CD4-positive, CD25-positive, alpha-beta regulatory T cell (primary cell): ENCODE results near the gene PRSS21. TPM values are rescaled to one million over a fixed set of nuclear protein-coding genes. Genes with fewer than 3 reads are reported as not detected.

ENCODE experiments used
- ATAC-seq, 2 donors: fragments of 150-1000 bp; cut with Tn5 transposase; one replicate each; pipeline ENCODE4 v1.10.0; 2021; ENCODE audit warnings: low read depth in 2 of 2, moderate number of reproducible peaks in 2 of 2, moderate library complexity in 1 of 2
- DNase-seq, 3 donors: peaks; one replicate each; pipeline versions ENCODE4 v3.0.0 to v3.0.0-alpha.2; 2012 to 2022; ENCODE audit warnings: mixed read lengths in 1 of 3
- H3K27ac ChIP-seq: one replicate; pipeline ENCODE4 v1.7.0; 2013; ENCODE audit warnings: mild to moderate bottlenecking, low read length; ENCODE audit not compliant: insufficient read depth, poor library complexity, severe bottlenecking
- H3K27me3 ChIP-seq: one replicate; pipeline ENCODE4 v1.7.0; 2013; ENCODE audit warnings: low read length; ENCODE audit not compliant: control insufficient read depth, insufficient read depth
- H3K36me3 ChIP-seq: one replicate; pipeline ENCODE4 v1.7.0; 2013; ENCODE audit warnings: mild to moderate bottlenecking, low read length, moderate library complexity; ENCODE audit not compliant: control insufficient read depth, insufficient read depth
- H3K4me1 ChIP-seq: 2 replicates; pipeline ENCODE4 v1.7.0; 2013; ENCODE audit warnings: mild to moderate bottlenecking, low read length; ENCODE audit not compliant: insufficient read depth, control insufficient read depth, poor library complexity, severe bottlenecking
- H3K4me3 ChIP-seq: one replicate; pipeline ENCODE4 v1.7.0; 2013; ENCODE audit warnings: low read depth, mild to moderate bottlenecking, low read length, moderate library complexity
- H3K9me3 ChIP-seq, 2 experiments: 1 replicate in 1 of 2; 2 replicates in 1 of 2; pipeline ENCODE4 v1.7.0; 2013; ENCODE audit warnings: low read length in 2 of 2, mild to moderate bottlenecking in 1 of 2, moderate library complexity in 1 of 2; ENCODE audit not compliant: control insufficient read depth in 2 of 2
- H3K27ac Mint-ChIP-seq, 3 donors: one replicate each; pipeline ENCODE4 v1.8.0; 2020 to 2022; ENCODE audit warnings: mild to moderate bottlenecking in 3 of 3, mixed read lengths in 3 of 3, moderate library complexity in 2 of 3
- H3K27me3 Mint-ChIP-seq: one replicate; pipeline ENCODE4 v1.8.0; 2022; ENCODE audit warnings: mild to moderate bottlenecking, mixed read lengths
- H3K36me3 Mint-ChIP-seq: one replicate; pipeline ENCODE4 v1.8.0; 2020; ENCODE audit warnings: mixed read lengths
- H3K4me1 Mint-ChIP-seq, 4 donors: one replicate each; pipeline ENCODE4 v1.8.0; 2020 to 2022; ENCODE audit warnings: mixed read lengths in 4 of 4, mild to moderate bottlenecking in 1 of 4
- H3K4me3 Mint-ChIP-seq, 4 donors: one replicate each; pipeline ENCODE4 v1.8.0; 2020 to 2022; ENCODE audit warnings: mild to moderate bottlenecking in 4 of 4, mixed read lengths in 4 of 4, moderate library complexity in 3 of 4
- H3K9me3 Mint-ChIP-seq, 7 donors: one replicate each; pipeline ENCODE4 v1.8.0; 2020 to 2022; ENCODE audit warnings: mixed read lengths in 7 of 7, mild to moderate bottlenecking in 3 of 7, moderate library complexity in 2 of 7
- polyA plus RNA-seq, 4 donors: library from polyadenylated mRNA; unstranded; fragments of 300-500 nt; fragmentation: Illumina TruSeq; gene quantifications; one replicate each; pipeline ENCODE4 v1.2.3, GENCODE V29; 2021
- total RNA-seq: library from RNA; stranded (reverse); gene quantifications from one replicate; pipeline ENCODE4 v1.2.3, GENCODE V29; 2022

PRSS21 gene
- total and polyA plus RNA-seq, 5 donors from 2014 or later, result 0.43 to 8.4 (median 4.1) TPM; not detected in 1

GRCh38 chr16:2771496-2772402 is 45.3 kb upstream of the PRSS21 start:
- Mint-ChIP-seq H3K4me3 (peak overlapping the region in 2 of 4 donors; percentile 7 to 74), H3K4me1 (peaks cover 0 to 49% (median 15%) of the 10 kb centered on the region in 4 donors), H3K27ac (peak overlapping the region in 1 of 3 donors; percentile 41), H3K36me3 (peaks cover 39% of the 10 kb centered on the region), H3K9me3 (peaks cover 0 to 1% (median 0%) of the 10 kb centered on the region in 7 donors), H3K27me3 (peaks cover 5% of the 10 kb centered on the region)
- DNase-seq (no peak), ATAC-seq (no peak)
- H3K9me3 ChIP-seq, result no peaks in the 10 kb centered on the region
- H3K4me1 ChIP-seq, result peaks cover 18% of the 10 kb centered on the region
- no peaks in the 10 kb centered on the region for H3K27me3 ChIP-seq
- peaks cover 73% of the 10 kb centered on the region for H3K36me3 ChIP-seq
- no peak overlapping the region for H3K4me3 ChIP-seq
- H3K27ac ChIP-seq, result peak overlapping the region; percentile 28

- H3K36me3 Mint-ChIP-seq, result peaks cover 30% of the 10 kb centered on the region
- H3K4me3 Mint-ChIP-seq, result peak overlapping the region in 3 of 4 donors; percentile 52 to 74 (median 53)
- peaks cover 56% of the 10 kb centered on the region for H3K36me3 ChIP-seq
- peak overlapping the region in 1 of 3 donors; percentile 81 for H3K27ac Mint-ChIP-seq
- no peak overlapping the region for H3K4me3 ChIP-seq
- ATAC-seq, result no peak
- H3K4me1 ChIP-seq, result peaks cover 25% of the 10 kb centered on the region
- H3K27me3 ChIP-seq, result no peaks in the 10 kb centered on the region
- no peak for DNase-seq
- H3K4me1 Mint-ChIP-seq, result peaks cover 0 to 50% (median 21%) of the 10 kb centered on the region in 4 donors
- peaks cover 5% of the 10 kb centered on the region for H3K27me3 Mint-ChIP-seq
- H3K9me3 Mint-ChIP-seq, result no peaks in the 10 kb centered on the region
- H3K9me3 ChIP-seq, result no peaks in the 10 kb centered on the region
- no peak overlapping the region for H3K27ac ChIP-seq
Observed at GRCh38 chr16:2773188-2773968, 43.7 kb upstream of the PRSS21 start.

- peaks cover 47% of the 10 kb centered on the region for H3K36me3 ChIP-seq
- DNase-seq, result no peak
- no peaks in the 10 kb centered on the region for H3K9me3 Mint-ChIP-seq
- H3K4me3 Mint-ChIP-seq, result peak overlapping the region in 3 of 4 donors; percentile 61 to 100 (median 93)
- H3K36me3 Mint-ChIP-seq, result peaks cover 26% of the 10 kb centered on the region
- peaks cover 33% of the 10 kb centered on the region for H3K4me1 ChIP-seq
- H3K27ac Mint-ChIP-seq, result peak overlapping the region in 1 of 3 donors; percentile 26
- H3K4me1 Mint-ChIP-seq, result peaks cover 0 to 56% (median 24%) of the 10 kb centered on the region in 4 donors
- H3K9me3 ChIP-seq, result no peaks in the 10 kb centered on the region
- no peak for ATAC-seq
- H3K27ac ChIP-seq, result no peak overlapping the region
- no peak overlapping the region for H3K4me3 ChIP-seq
- peaks cover 3% of the 10 kb centered on the region for H3K27me3 Mint-ChIP-seq
- no peaks in the 10 kb centered on the region for H3K27me3 ChIP-seq
Observed at GRCh38 chr16:2774161-2774891, 42.7 kb upstream of the PRSS21 start.

- peak overlapping the region; percentile 93 to 100 (median 94) for H3K4me3 Mint-ChIP-seq
- Histone ChIP-seq H3K4me3 (peak overlapping the region; percentile 78), H3K4me1 (peaks cover 33% of the 10 kb centered on the region), H3K27me3 (no peaks in the 10 kb centered on the region), H3K36me3 (peaks cover 38% of the 10 kb centered on the region), H3K9me3 (no peaks in the 10 kb centered on the region), H3K27ac (no peak overlapping the region)
- ATAC-seq (no peak), DNase-seq (no peak)
- H3K9me3 Mint-ChIP-seq, result no peaks in the 10 kb centered on the region
- peaks cover 0 to 61% (median 24%) of the 10 kb centered on the region in 4 donors for H3K4me1 Mint-ChIP-seq
- H3K27ac Mint-ChIP-seq, result peak overlapping the region in 1 of 3 donors; percentile 92
- peaks cover 17% of the 10 kb centered on the region for H3K36me3 Mint-ChIP-seq
- H3K27me3 Mint-ChIP-seq, result no peaks in the 10 kb centered on the region
Observed at GRCh38 chr16:2775131-2775716, 41.8 kb upstream of the PRSS21 start.

DNA sequence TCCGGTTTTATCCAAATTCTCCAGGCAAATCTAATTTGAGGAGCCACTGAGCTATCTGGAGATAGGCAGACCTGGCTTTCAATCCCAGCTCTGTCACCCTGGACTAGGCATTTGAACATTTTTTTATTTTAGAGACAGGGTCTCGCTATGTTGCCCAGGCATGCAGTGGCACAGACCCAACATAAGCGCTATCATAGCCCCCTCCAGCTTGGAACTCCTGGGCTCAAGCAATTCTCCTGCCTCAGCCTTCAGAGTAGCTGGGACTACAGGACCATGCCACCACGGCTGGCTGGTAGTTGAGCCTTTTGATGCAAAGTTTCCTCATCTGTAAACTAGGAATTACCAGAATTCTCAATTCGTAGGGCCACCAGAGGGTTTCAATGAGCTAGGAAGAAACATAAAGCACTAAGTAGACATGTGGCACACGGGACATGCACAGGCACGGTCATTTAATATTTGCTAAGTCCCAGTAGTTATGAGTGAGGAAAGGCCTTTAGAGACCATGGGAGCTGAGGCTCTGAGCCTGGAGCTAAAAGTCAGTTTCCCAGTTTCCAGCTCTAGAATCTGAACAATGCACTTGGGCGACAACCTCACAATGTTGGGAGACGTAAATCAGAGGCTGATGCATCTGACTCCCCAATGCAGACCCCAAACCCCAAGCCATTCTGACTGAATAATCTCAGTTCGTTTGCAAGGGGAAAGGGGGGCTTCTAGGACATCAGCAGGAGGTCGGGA is 41.1 kb upstream of the PRSS21 start:
- H3K36me3 Mint-ChIP-seq, result peaks cover 16% of the 10 kb centered on the region
- H3K27ac ChIP-seq, result no peak overlapping the region

GRCh38 chr16:2776500-2777139 is 40.4 kb upstream of the PRSS21 start:
- H3K27me3 ChIP-seq, result no peaks in the 10 kb centered on the region
- peak overlapping the region; percentile 78 for H3K4me3 ChIP-seq
- H3K27me3 Mint-ChIP-seq, result no peaks in the 10 kb centered on the region
- peaks cover 33% of the 10 kb centered on the region for H3K4me1 ChIP-seq
- H3K27ac ChIP-seq, result peak overlapping the region; percentile 68
- ATAC-seq, result peak; percentile 23 to 35
- peaks cover 0 to 60% (median 25%) of the 10 kb centered on the region in 4 donors for H3K4me1 Mint-ChIP-seq
- no peaks in the 10 kb centered on the region for H3K9me3 Mint-ChIP-seq
- H3K4me3 Mint-ChIP-seq, result peak overlapping the region; percentile 93 to 100 (median 94)
- H3K36me3 Mint-ChIP-seq, result peaks cover 12% of the 10 kb centered on the region
- H3K36me3 ChIP-seq, result peaks cover 25% of the 10 kb centered on the region
- H3K9me3 ChIP-seq, result no peaks in the 10 kb centered on the region
- DNase-seq, result peak in 1 of 3 donors; percentile 51
- peak overlapping the region; percentile 89 to 99 (median 95) for H3K27ac Mint-ChIP-seq

More for the DNA sequence above, 41.1 kb upstream of the PRSS21 start:
- Histone ChIP-seq H3K27me3 (no peaks in the 10 kb centered on the region), H3K4me1 (peaks cover 33% of the 10 kb centered on the region), H3K9me3 (no peaks in the 10 kb centered on the region), H3K4me3 (peak overlapping the region; percentile 78), H3K36me3 (peaks cover 32% of the 10 kb centered on the region)
- Mint-ChIP-seq H3K27me3 (no peaks in the 10 kb centered on the region), H3K9me3 (no peaks in the 10 kb centered on the region), H3K27ac (peak overlapping the region; percentile 89 to 95 (median 92)), H3K4me3 (peak overlapping the region; percentile 93 to 100 (median 94)), H3K4me1 (peaks cover 0 to 63% (median 25%) of the 10 kb centered on the region in 4 donors)
- no peak for DNase-seq
- no peak for ATAC-seq
